Measurements from ENCODE around the gene ARHGAP40. TPM values are rescaled to one million over a fixed set of nuclear protein-coding genes. Genes with fewer than 3 reads are reported as not detected.

The ARHGAP40 gene
- not detected for total RNA-seq

- Mint-ChIP-seq H3K36me3 (peaks cover 2% of the 10 kb centered on the region), H3K4me3 (peak within 1 kb of the TSS; percentile 62), H3K9me3 (no peaks in the 10 kb centered on the region), H3K4me1 (peaks cover 7% of the 10 kb centered on the region), H3K27me3 (peaks cover 69% of the 10 kb centered on the region), H3K27ac (no peak within 1 kb of the TSS)
- DNase-seq: peak; percentile 42
- peak; percentile 84 for ATAC-seq (ENCODE audit: low read depth)
- POLR2A ChIA-PET: no interaction called here
Observed at GRCh38 chr20:38601216-38602184, at the start of gene ARHGAP40. TSS of gene ARHGAP40 (plus strand) at chr20:38601809.

- H3K4me3 Mint-ChIP-seq: no peak overlapping the region
- DNase-seq: no peak
- H3K27ac Mint-ChIP-seq: no peak overlapping the region
- ATAC-seq (ENCODE audit: low read depth): no peak
- H3K27me3 Mint-ChIP-seq: no peaks in the 10 kb centered on the region
- H3K9me3 Mint-ChIP-seq: no peaks in the 10 kb centered on the region
- POLR2A ChIA-PET: no interaction called here
- H3K4me1 Mint-ChIP-seq: no peaks in the 10 kb centered on the region
- H3K36me3 Mint-ChIP-seq: peaks cover 20% of the 10 kb centered on the region
Observed at GRCh38 chr20:38554986-38555385, 46.6 kb upstream of the ARHGAP40 start.

GRCh38 chr20:38555395-38555794, 46.2 kb upstream of the ARHGAP40 start:
- Mint-ChIP-seq H3K36me3 (peaks cover 18% of the 10 kb centered on the region), H3K27ac (no peak overlapping the region), H3K27me3 (no peaks in the 10 kb centered on the region), H3K4me1 (no peaks in the 10 kb centered on the region), H3K9me3 (no peaks in the 10 kb centered on the region), H3K4me3 (no peak overlapping the region)
- POLR2A ChIA-PET: no interaction called here
- no peak for ATAC-seq (ENCODE audit: low read depth)
- no peak for DNase-seq

- H3K9me3 Mint-ChIP-seq: no peaks in the 10 kb centered on the region
- ATAC-seq (ENCODE audit: low read depth): no peak
Observed at GRCh38 chr20:38557174-38557573, 44.4 kb upstream of the ARHGAP40 start.

GRCh38 chr20:38558596-38559360, 42.8 kb upstream of the ARHGAP40 start:
- POLR2A ChIA-PET: no interaction called here
- H3K27me3 Mint-ChIP-seq: no peaks in the 10 kb centered on the region
- H3K36me3 Mint-ChIP-seq: peaks cover 21% of the 10 kb centered on the region
- H3K4me3 Mint-ChIP-seq: no peak overlapping the region
- no peak for ATAC-seq (ENCODE audit: low read depth)
- H3K27ac Mint-ChIP-seq: no peak overlapping the region
- no peaks in the 10 kb centered on the region for H3K4me1 Mint-ChIP-seq
- DNase-seq: no peak
- H3K9me3 Mint-ChIP-seq: no peaks in the 10 kb centered on the region

More at GRCh38 chr20:38557174-38557573, 44.4 kb upstream of the ARHGAP40 start:
- Mint-ChIP-seq H3K36me3 (peaks cover 21% of the 10 kb centered on the region), H3K4me3 (no peak overlapping the region), H3K4me1 (no peaks in the 10 kb centered on the region), H3K27me3 (no peaks in the 10 kb centered on the region), H3K27ac (no peak overlapping the region)
- POLR2A ChIA-PET: no interaction called here
- DNase-seq: no peak

- no peak overlapping the region for H3K4me3 Mint-ChIP-seq
- H3K27ac Mint-ChIP-seq: no peak overlapping the region
- H3K9me3 Mint-ChIP-seq: no peaks in the 10 kb centered on the region
- POLR2A ChIA-PET: no interaction called here
- H3K27me3 Mint-ChIP-seq: no peaks in the 10 kb centered on the region
- H3K36me3 Mint-ChIP-seq: peaks cover 17% of the 10 kb centered on the region
- ATAC-seq (ENCODE audit: low read depth): no peak
- no peaks in the 10 kb centered on the region for H3K4me1 Mint-ChIP-seq
- DNase-seq: no peak
Observed at GRCh38 chr20:38559764-38560163, 41.8 kb upstream of the ARHGAP40 start.

- POLR2A ChIA-PET: no interaction called here
- H3K27me3 Mint-ChIP-seq: no peaks in the 10 kb centered on the region
- DNase-seq (no peak), ATAC-seq (ENCODE audit: low read depth) (no peak)
- no peak overlapping the region for H3K27ac Mint-ChIP-seq
- H3K4me1 Mint-ChIP-seq: no peaks in the 10 kb centered on the region
- H3K36me3 Mint-ChIP-seq: peaks cover 11% of the 10 kb centered on the region
- no peak overlapping the region for H3K4me3 Mint-ChIP-seq
- no peaks in the 10 kb centered on the region for H3K9me3 Mint-ChIP-seq
Observed at GRCh38 chr20:38563802-38564431, 37.7 kb upstream of the ARHGAP40 start.

- no peaks in the 10 kb centered on the region for H3K27me3 Mint-ChIP-seq
- H3K9me3 Mint-ChIP-seq: no peaks in the 10 kb centered on the region
- H3K36me3 Mint-ChIP-seq: peaks cover 6% of the 10 kb centered on the region
- DNase-seq (no peak), ATAC-seq (ENCODE audit: low read depth) (no peak)
- no peaks in the 10 kb centered on the region for H3K4me1 Mint-ChIP-seq
- POLR2A ChIA-PET: no interaction called here
- no peak overlapping the region for H3K4me3 Mint-ChIP-seq
- no peak overlapping the region for H3K27ac Mint-ChIP-seq
Observed at GRCh38 chr20:38564680-38565079, 36.9 kb upstream of the ARHGAP40 start.

GRCh38 chr20:38566036-38566598, 35.5 kb upstream of the ARHGAP40 start:
- Mint-ChIP-seq H3K9me3 (no peaks in the 10 kb centered on the region), H3K4me3 (no peak overlapping the region), H3K27me3 (no peaks in the 10 kb centered on the region), H3K4me1 (no peaks in the 10 kb centered on the region), H3K36me3 (peaks cover 10% of the 10 kb centered on the region), H3K27ac (no peak overlapping the region)
- DNase-seq (no peak), ATAC-seq (ENCODE audit: low read depth) (no peak)
- POLR2A ChIA-PET: no interaction called here

- POLR2A ChIA-PET: no interaction called here
- no peaks in the 10 kb centered on the region for H3K4me1 Mint-ChIP-seq
- H3K27me3 Mint-ChIP-seq: no peaks in the 10 kb centered on the region
- DNase-seq (no peak), ATAC-seq (ENCODE audit: low read depth) (no peak)
- no peaks in the 10 kb centered on the region for H3K9me3 Mint-ChIP-seq
- no peak overlapping the region for H3K4me3 Mint-ChIP-seq
- H3K36me3 Mint-ChIP-seq: peaks cover 14% of the 10 kb centered on the region
- H3K27ac Mint-ChIP-seq: no peak overlapping the region
Observed at GRCh38 chr20:38569747-38570525, 31.7 kb upstream of the ARHGAP40 start.

GRCh38 chr20:38573413-38573812, 28.2 kb upstream of the ARHGAP40 start:
- H3K9me3 Mint-ChIP-seq: no peaks in the 10 kb centered on the region
- no peak for ATAC-seq (ENCODE audit: low read depth)

GRCh38 chr20:38579219-38579910, 22.2 kb upstream of the ARHGAP40 start:
- Mint-ChIP-seq H3K27me3 (peaks cover 5% of the 10 kb centered on the region), H3K36me3 (peaks cover 8% of the 10 kb centered on the region), H3K4me1 (no peaks in the 10 kb centered on the region), H3K4me3 (no peak overlapping the region), H3K9me3 (no peaks in the 10 kb centered on the region), H3K27ac (no peak overlapping the region)
- no peak for DNase-seq
- POLR2A ChIA-PET: no interaction called here
- ATAC-seq (ENCODE audit: low read depth): no peak

More at GRCh38 chr20:38573413-38573812, 28.2 kb upstream of the ARHGAP40 start:
- H3K4me1 Mint-ChIP-seq: no peaks in the 10 kb centered on the region
- no peak overlapping the region for H3K27ac Mint-ChIP-seq
- H3K27me3 Mint-ChIP-seq: no peaks in the 10 kb centered on the region
- H3K4me3 Mint-ChIP-seq: no peak overlapping the region
- H3K36me3 Mint-ChIP-seq: peaks cover 16% of the 10 kb centered on the region
- POLR2A ChIA-PET: no interaction called here
- no peak for DNase-seq
